DOHH2 (cell line): ENCODE data around the gene RAD51B.

Experiments
- H3F3A ChIP-seq: fragments of 200-600 bp; sonication (generic), shearing (Covaris generic); 2 replicates; pipeline ENCODE4 v1.6.0; 2016; ENCODE audit warnings: antibody characterized with exemption, mild to moderate bottlenecking; ENCODE audit not compliant: control insufficient read depth, insufficient read depth
- H3K27ac ChIP-seq: fragments of 200-600 bp; sonication (generic); 2 replicates; pipeline ENCODE4 v1.5.1; 2014; ENCODE audit warnings: low read depth, mild to moderate bottlenecking, low read length, moderate library complexity
- H3K27me3 ChIP-seq: fragments of 200-600 bp; sonication (generic); 2 replicates; pipeline ENCODE4 v1.6.1; 2014; ENCODE audit warnings: mild to moderate bottlenecking, low read length, mixed read lengths; ENCODE audit not compliant: control insufficient read depth
- H3K36me3 ChIP-seq: fragments of 200-600 bp; sonication (generic); 2 replicates; pipeline ENCODE4 v1.6.1; 2014; ENCODE audit warnings: mild to moderate bottlenecking, low read length, moderate library complexity, mixed read lengths; ENCODE audit not compliant: control insufficient read depth
- H3K4me1 ChIP-seq: fragments of 200-600 bp; sonication (generic); 2 replicates; pipeline ENCODE4 v1.6.1; 2014; ENCODE audit warnings: mild to moderate bottlenecking, low read length, mixed read lengths; ENCODE audit not compliant: control insufficient read depth
- H3K4me2 ChIP-seq: fragments of 200-600 bp; sonication (generic); 2 replicates; pipeline ENCODE4 v1.6.0; 2014; ENCODE audit warnings: mild to moderate bottlenecking, low read length, moderate library complexity
- H3K4me3 ChIP-seq: fragments of 200-600 bp; sonication (generic); 2 replicates; pipeline ENCODE4 v1.5.1; 2014; ENCODE audit warnings: mild to moderate bottlenecking, low read length, mixed read lengths
- H3K79me2 ChIP-seq: fragments of 200-600 bp; sonication (generic); 2 replicates; pipeline ENCODE4 v1.6.1; 2014; ENCODE audit warnings: mild to moderate bottlenecking, low read length, mixed read lengths; ENCODE audit not compliant: control insufficient read depth
- H3K9me2 ChIP-seq: fragments of 200-600 bp; sonication (generic); replicated peaks from 2 replicates; pipeline ENCODE4 v1.6.1; 2014; ENCODE audit warnings: mild to moderate bottlenecking, low read length, mixed read lengths; ENCODE audit not compliant: control insufficient read depth
- H3K9me3 ChIP-seq: fragments of 200-600 bp; sonication (generic); 2 replicates; pipeline ENCODE4 v1.6.1; 2014; ENCODE audit warnings: antibody characterized with exemption, low read length, mixed read lengths; ENCODE audit not compliant: control insufficient read depth, insufficient read depth
- H4K20me1 ChIP-seq: fragments of 200-600 bp; sonication (generic); 2 replicates; pipeline ENCODE4 v1.6.0; 2014; ENCODE audit warnings: low read depth, mild to moderate bottlenecking, antibody characterized with exemption, low read length, moderate library complexity; ENCODE audit not compliant: control insufficient read depth, insufficient read depth
- EZH2phosphoT487 ChIP-seq: fragments of 200-600 bp; sonication (generic); IDR thresholded peaks from 2 replicates; pipeline ENCODE4 v1.6.1; 2017; ENCODE audit warnings: borderline replicate concordance, mild to moderate bottlenecking, antibody characterized with exemption, low read length, moderate library complexity, mixed read lengths
- TF ChIP-seq, protein P1 (sequence below): fragments of 200-600 bp; sonication (generic); IDR thresholded peaks from one replicate; pipeline ENCODE4 v1.5.1; 2014; ENCODE audit warnings: antibody characterized with exemption, mild to moderate bottlenecking, low read depth, low read length; ENCODE audit not compliant: poor library complexity, severe bottlenecking

Gene RAD51B

DNA sequence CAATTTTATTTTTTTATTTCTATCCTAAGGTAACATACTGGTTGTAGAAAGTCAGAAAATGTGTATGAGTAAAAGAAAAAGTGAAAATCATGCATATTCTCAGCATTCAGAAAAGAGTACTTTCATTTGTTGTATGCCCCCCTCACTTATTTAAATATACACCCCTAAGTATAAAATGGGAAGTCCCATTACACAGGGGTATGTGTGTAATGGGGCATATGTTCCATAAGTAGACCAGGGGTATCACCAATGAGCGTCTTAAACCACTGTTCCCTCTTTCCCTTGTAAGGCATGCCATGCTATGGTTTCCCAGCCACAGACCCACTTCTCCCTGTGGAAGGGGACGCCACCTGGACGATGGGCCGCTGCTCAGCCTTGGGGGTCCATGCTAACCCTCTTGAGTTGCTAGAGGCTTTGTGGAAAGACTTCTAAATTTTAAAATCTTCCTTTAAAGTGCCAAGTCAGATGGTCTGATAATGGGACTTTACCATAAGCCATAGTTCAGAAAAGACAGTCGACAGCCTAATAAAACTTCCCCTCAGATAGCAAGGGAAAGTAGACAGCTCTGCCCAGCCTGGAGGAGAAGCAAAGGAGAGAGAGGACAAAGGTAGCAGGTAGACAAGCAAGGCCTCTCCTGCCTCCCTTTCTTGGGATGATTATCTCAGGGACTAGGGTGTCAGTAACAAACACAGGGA lies 855.1 kb downstream of the RAD51B start:
- Histone ChIP-seq H3F3A (peaks cover 22% of the 10 kb centered on the region), H3K79me2 (no peaks in the 10 kb centered on the region), H3K9me2 (no peaks in the 10 kb centered on the region), H3K27ac (no peak overlapping the region), H3K9me3 (peaks cover 5% of the 10 kb centered on the region; the same call in 1 of the 2 replicates), H3K4me2 (no peak overlapping the region), H3K4me1 (peaks cover 90% of the 10 kb centered on the region), H4K20me1 (no peaks in the 10 kb centered on the region), H3K4me3 (no peak overlapping the region), H3K27me3 (no peaks in the 10 kb centered on the region), H3K36me3 (peaks cover 22% of the 10 kb centered on the region)
- TF ChIP-seq EZH2phosphoT487: no peak
- TF ChIP-seq, protein P1, sequence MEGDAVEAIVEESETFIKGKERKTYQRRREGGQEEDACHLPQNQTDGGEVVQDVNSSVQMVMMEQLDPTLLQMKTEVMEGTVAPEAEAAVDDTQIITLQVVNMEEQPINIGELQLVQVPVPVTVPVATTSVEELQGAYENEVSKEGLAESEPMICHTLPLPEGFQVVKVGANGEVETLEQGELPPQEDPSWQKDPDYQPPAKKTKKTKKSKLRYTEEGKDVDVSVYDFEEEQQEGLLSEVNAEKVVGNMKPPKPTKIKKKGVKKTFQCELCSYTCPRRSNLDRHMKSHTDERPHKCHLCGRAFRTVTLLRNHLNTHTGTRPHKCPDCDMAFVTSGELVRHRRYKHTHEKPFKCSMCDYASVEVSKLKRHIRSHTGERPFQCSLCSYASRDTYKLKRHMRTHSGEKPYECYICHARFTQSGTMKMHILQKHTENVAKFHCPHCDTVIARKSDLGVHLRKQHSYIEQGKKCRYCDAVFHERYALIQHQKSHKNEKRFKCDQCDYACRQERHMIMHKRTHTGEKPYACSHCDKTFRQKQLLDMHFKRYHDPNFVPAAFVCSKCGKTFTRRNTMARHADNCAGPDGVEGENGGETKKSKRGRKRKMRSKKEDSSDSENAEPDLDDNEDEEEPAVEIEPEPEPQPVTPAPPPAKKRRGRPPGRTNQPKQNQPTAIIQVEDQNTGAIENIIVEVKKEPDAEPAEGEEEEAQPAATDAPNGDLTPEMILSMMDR: no peak

DNA sequence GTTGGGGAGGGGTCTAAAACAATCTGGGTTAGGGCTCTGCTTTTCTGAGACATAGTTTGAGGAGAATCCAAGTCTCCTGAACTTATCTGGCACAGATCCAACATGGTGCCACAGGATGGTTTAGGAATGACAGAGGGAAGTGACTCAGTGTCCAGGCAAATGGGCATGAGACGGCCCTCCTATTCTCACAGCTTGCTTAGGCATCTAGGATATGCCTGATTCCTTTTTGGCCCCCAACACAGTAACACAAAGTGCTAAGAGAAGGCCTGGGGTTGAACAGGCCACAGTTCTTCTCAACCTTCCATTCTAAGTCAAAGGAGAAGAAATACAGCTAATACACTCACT lies 855.6 kb downstream of the RAD51B start:
- H3K4me3 ChIP-seq: no peak overlapping the region
- peaks cover 87% of the 10 kb centered on the region for H3K4me1 ChIP-seq
- no peaks in the 10 kb centered on the region for H3K9me2 ChIP-seq
- peaks cover 23% of the 10 kb centered on the region for H3K36me3 ChIP-seq
- H3K27ac ChIP-seq: no peak overlapping the region
- no peaks in the 10 kb centered on the region for H3K27me3 ChIP-seq
- TF ChIP-seq, protein P1: no peak
- TF ChIP-seq EZH2phosphoT487: no peak
- H3K4me2 ChIP-seq: no peak overlapping the region
- no peaks in the 10 kb centered on the region for H4K20me1 ChIP-seq
- no peaks in the 10 kb centered on the region for H3K79me2 ChIP-seq
- H3K9me3 ChIP-seq: peaks cover 5% of the 10 kb centered on the region; the same call in 1 of the 2 replicates
- peaks cover 22% of the 10 kb centered on the region for H3F3A ChIP-seq

DNA sequence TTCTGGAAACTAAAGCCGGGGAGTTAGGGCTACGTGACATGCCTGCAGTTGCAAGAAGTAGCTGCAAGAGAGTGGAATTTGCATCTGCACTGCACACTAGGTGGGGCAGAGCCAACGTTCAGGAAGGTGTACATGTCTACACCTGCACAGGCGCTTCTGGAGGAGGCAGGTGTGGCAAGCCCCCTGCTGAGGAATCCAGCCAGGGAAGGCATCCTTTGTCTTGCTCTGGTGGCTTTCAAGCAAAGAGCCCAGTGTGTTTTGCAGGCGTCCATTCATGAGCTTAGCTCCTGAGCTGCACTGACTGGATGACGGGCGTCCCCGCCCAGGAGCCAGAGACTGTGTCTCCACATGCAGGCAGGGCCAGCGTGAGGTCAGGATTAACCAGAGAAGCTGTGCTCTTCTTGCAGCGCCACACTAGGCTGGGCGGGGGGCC lies 856.9 kb downstream of the RAD51B start:
- H3K4me2 ChIP-seq: peak overlapping the region; percentile 57
- TF ChIP-seq EZH2phosphoT487: no peak
- TF ChIP-seq, protein P1: peak; percentile 13
- H3K79me2 ChIP-seq: peaks cover 10% of the 10 kb centered on the region
- H3F3A ChIP-seq: peaks cover 22% of the 10 kb centered on the region
- peaks cover 85% of the 10 kb centered on the region for H3K4me1 ChIP-seq
- H3K9me3 ChIP-seq: peaks cover 5% of the 10 kb centered on the region; the same call in 1 of the 2 replicates
- H3K27ac ChIP-seq: peak overlapping the region; percentile 39
- H3K9me2 ChIP-seq: no peaks in the 10 kb centered on the region
- H4K20me1 ChIP-seq: no peaks in the 10 kb centered on the region
- peak overlapping the region; percentile 0 for H3K4me3 ChIP-seq
- H3K36me3 ChIP-seq: peaks cover 30% of the 10 kb centered on the region
- H3K27me3 ChIP-seq: no peaks in the 10 kb centered on the region
